Hematopoietic multipotent progenitor cell treated with erythropoietin and hydrocortisone succinate and interleukin-3 and kit ligand, for 15 days (in vitro differentiated cells): ENCODE results near the gene TSPO.
A peak's percentile ranks its signal among the peaks of the same experiment; 100 is the strongest.
"Not testable (repeated sequence)": the region's sequence is repeated elsewhere in the genome, so short reads cannot be mapped to it uniquely, and the experiment has no call there.

Source experiments
- DNase-seq: peaks from one replicate; pipeline ENCODE4 v3.0.0-alpha.2; 2015; ENCODE audit warnings: low spot score

TSPO gene

GRCh38 chr22:43131773-43132501, 19.4 kb upstream of the TSPO start:
- DNase-seq, result no peak

- DNase-seq, result no peak
Measured at GRCh38 chr22:43133401-43133800, 18.0 kb upstream of the TSPO start.

- no peak for DNase-seq
Measured at GRCh38 chr22:43134553-43134952, 16.8 kb upstream of the TSPO start.

- no peak for DNase-seq
Measured at GRCh38 chr22:43135565-43135964, 15.8 kb upstream of the TSPO start.

- peak; percentile 46 for DNase-seq
Measured at GRCh38 chr22:43136255-43136654, 15.1 kb upstream of the TSPO start.

- no peak for DNase-seq
Measured at GRCh38 chr22:43136801-43137200, 14.6 kb upstream of the TSPO start.

GRCh38 chr22:43142880-43143562, 8.3 kb upstream of the TSPO start, which contains the start of gene MCAT:
MCAT (minus strand) TSS chr22:43143398; CDS start chr22:43143348, 50 bp downstream.
- peak; percentile 82 for DNase-seq

GRCh38 chr22:43144949-43145348, 6.4 kb upstream of the TSPO start:
- no peak for DNase-seq

GRCh38 chr22:43145371-43145770, 6.0 kb upstream of the TSPO start:
- not testable (repeated sequence) for DNase-seq

GRCh38 chr22:43146332-43146731, 5.0 kb upstream of the TSPO start:
- not testable (repeated sequence) for DNase-seq

- DNase-seq, result no peak
Measured at GRCh38 chr22:43147821-43148220, 3.5 kb upstream of the TSPO start.

GRCh38 chr22:43148581-43148980, 2.8 kb upstream of the TSPO start:
- DNase-seq, result no peak

GRCh38 chr22:43150731-43151206, 590 bp upstream of the TSPO start:
- DNase-seq, result no peak

GRCh38 chr22:43152003-43152356, 621 bp downstream of the TSPO start:
- DNase-seq, result no peak

- DNase-seq, result peak; percentile 89
Measured at GRCh38 chr22:43152357-43153071, 1.2 kb downstream of the TSPO start.

GRCh38 chr22:43153899-43154298, 2.5 kb downstream of the TSPO start:
- DNase-seq, result no peak

- no peak for DNase-seq
Measured at GRCh38 chr22:43154887-43155536, 3.7 kb downstream of the TSPO start.

GRCh38 chr22:43155789-43156188, 4.4 kb downstream of the TSPO start:
- no peak for DNase-seq

GRCh38 chr22:43156413-43156812, 5.1 kb downstream of the TSPO start:
- DNase-seq, result no peak

GRCh38 chr22:43157874-43158546, 6.7 kb downstream of the TSPO start:
- DNase-seq, result no peak

- DNase-seq, result no peak
Measured at GRCh38 chr22:43158778-43159483, 7.6 kb downstream of the TSPO start.
